ENCODE results near the gene MYCBPAP. TPM values are rescaled to one million over a fixed set of nuclear protein-coding genes. Genes with fewer than 3 reads are reported as not detected.

Gene MYCBPAP
- total RNA-seq, 4 donors from 2014 or later: 0.42 to 4.6 (median 1.3) TPM

- no peaks in the 10 kb centered on the region for H3K9me3 ChIP-seq
- no peak overlapping the region for H3K27ac ChIP-seq
- no peak for DNase-seq (ENCODE audit: low spot score in 2 of 2)
- 88% methylated on average over 3 of the region's 12 CpGs for WGBS
- H3K4me3 ChIP-seq: no peak overlapping the region
- peaks cover 18% of the 10 kb centered on the region for H3K4me1 ChIP-seq
- no peak for TF ChIP-seq POLR2AphosphoS5 (IDR thresholded peaks at IDR 0.05)
- TF ChIP-seq EP300 (IDR thresholded peaks at IDR 0.05): no peak
- no peak for TF ChIP-seq CTCF (IDR thresholded peaks at IDR 0.05)
- TF ChIP-seq POLR2A (IDR thresholded peaks at IDR 0.05): no peak
- H3K36me3 ChIP-seq: peaks cover 31% of the 10 kb centered on the region
- no peaks in the 10 kb centered on the region for H3K27me3 ChIP-seq
Observed at GRCh38 chr17:50551884-50552283, 43.6 kb downstream of the MYCBPAP start.

- peaks cover 24% of the 10 kb centered on the region for H3K36me3 ChIP-seq
- peaks cover 17% of the 10 kb centered on the region for H3K4me1 ChIP-seq
- TF ChIP-seq EP300 (IDR thresholded peaks at IDR 0.05) (no peak), CTCF (IDR thresholded peaks at IDR 0.05) (no peak), POLR2AphosphoS5 (IDR thresholded peaks at IDR 0.05) (no peak), POLR2A (IDR thresholded peaks at IDR 0.05) (no peak)
- H3K4me3 ChIP-seq: no peak overlapping the region
- 98% methylated on average over 15 of the region's 17 CpGs for whole genome bisulfite sequencing
- H3K27me3 ChIP-seq: peaks cover 5% of the 10 kb centered on the region
- DNase-seq (ENCODE audit: low spot score in 2 of 2): no peak
- H3K9me3 ChIP-seq: no peaks in the 10 kb centered on the region
- H3K27ac ChIP-seq: no peak overlapping the region
Observed at GRCh38 chr17:50554201-50554600, 46.0 kb downstream of the MYCBPAP start.

- TF ChIP-seq POLR2AphosphoS5 (IDR thresholded peaks at IDR 0.05) (no peak), EP300 (IDR thresholded peaks at IDR 0.05) (no peak), CTCF (IDR thresholded peaks at IDR 0.05) (no peak), POLR2A (IDR thresholded peaks at IDR 0.05) (no peak)
- Histone ChIP-seq H3K4me3 (no peak overlapping the region), H3K27ac (no peak overlapping the region), H3K4me1 (peaks cover 42% of the 10 kb centered on the region), H3K9me3 (no peaks in the 10 kb centered on the region), H3K36me3 (peaks cover 10% of the 10 kb centered on the region), H3K27me3 (peaks cover 30% of the 10 kb centered on the region)
- 56% methylated on average over 3 of the region's 5 CpGs for WGBS
- no peak for DNase-seq (ENCODE audit: low spot score in 2 of 2)
Observed at GRCh38 chr17:50556803-50557202, 48.6 kb downstream of the MYCBPAP start.

GRCh38 chr17:50557630-50558029, 49.4 kb downstream of the MYCBPAP start:
- peaks cover 38% of the 10 kb centered on the region for H3K27me3 ChIP-seq
- no peak for DNase-seq (ENCODE audit: low spot score in 2 of 2)
- no peak overlapping the region for H3K27ac ChIP-seq
- no peaks in the 10 kb centered on the region for H3K9me3 ChIP-seq
- TF ChIP-seq POLR2A (IDR thresholded peaks at IDR 0.05): no peak
- TF ChIP-seq EP300 (IDR thresholded peaks at IDR 0.05): no peak
- TF ChIP-seq CTCF (IDR thresholded peaks at IDR 0.05): no peak
- no peak for TF ChIP-seq POLR2AphosphoS5 (IDR thresholded peaks at IDR 0.05)
- H3K36me3 ChIP-seq: peaks cover 10% of the 10 kb centered on the region
- WGBS: 85% methylated on average over 4 of the region's 4 CpGs
- no peak overlapping the region for H3K4me3 ChIP-seq
- H3K4me1 ChIP-seq: peaks cover 50% of the 10 kb centered on the region

- Histone ChIP-seq H3K9me3 (no peaks in the 10 kb centered on the region), H3K4me3 (no peak overlapping the region), H3K36me3 (peaks cover 10% of the 10 kb centered on the region), H3K4me1 (peaks cover 53% of the 10 kb centered on the region), H3K27me3 (peaks cover 43% of the 10 kb centered on the region), H3K27ac (no peak overlapping the region)
- WGBS: 63% methylated on average over 4 of the region's 4 CpGs
- TF ChIP-seq EP300 (IDR thresholded peaks at IDR 0.05) (no peak), POLR2A (IDR thresholded peaks at IDR 0.05) (no peak), POLR2AphosphoS5 (IDR thresholded peaks at IDR 0.05) (no peak), CTCF (IDR thresholded peaks at IDR 0.05) (no peak)
- no peak for DNase-seq (ENCODE audit: low spot score in 2 of 2)
Observed at GRCh38 chr17:50558091-50558490, 49.9 kb downstream of the MYCBPAP start.

Measured in suprapubic skin (tissue), 4 donors.